Measurements from ENCODE around the gene GRID1.

- TF ChIP-seq POLR2A (IDR thresholded peaks at IDR 0.05): no peak
- TF ChIP-seq EP300 (IDR thresholded peaks at IDR 0.05): no peak
- TF ChIP-seq CTCF (IDR thresholded peaks at IDR 0.05): no peak
These were observed 143.3 kb downstream of the GRID1 start for GRCh38 chr10:86223256-86223655.
